Mesenchymal stem cell (in vitro differentiated cells and primary cell): ENCODE results near the gene ADSL.
"Not testable (repeated sequence)": the region's sequence is repeated elsewhere in the genome, so short reads cannot be mapped to it uniquely, and the experiment has no call there.

Experiments used
- DNase-seq: peaks from one replicate; pipeline ENCODE4 v3.0.0-alpha.2; 2013
- H2AFZ ChIP-seq: one replicate; pipeline ENCODE4 v1.6.1; 2013; ENCODE audit warnings: low read depth, mild to moderate bottlenecking, control low read depth, inconsistent platforms, low read length, moderate library complexity
- H2AK5ac ChIP-seq: 2 replicates; pipeline ENCODE4 v1.6.1; 2013; ENCODE audit warnings: low read length, moderate library complexity, mild to moderate bottlenecking, inconsistent platforms; ENCODE audit not compliant: severe bottlenecking
- H2BK120ac ChIP-seq: one replicate; pipeline ENCODE4 v1.6.1; 2013; ENCODE audit warnings: low read depth, mild to moderate bottlenecking, inconsistent platforms, low read length, moderate library complexity
- H2BK12ac ChIP-seq, 2 experiments: one replicate each; pipeline ENCODE4 v1.6.1; 2013; ENCODE audit warnings: inconsistent platforms in 2 of 2, low read length in 2 of 2, mild to moderate bottlenecking in 2 of 2, moderate library complexity in 2 of 2, control low read depth in 1 of 2
- H2BK15ac ChIP-seq: one replicate; pipeline ENCODE4 v1.6.1; 2013; ENCODE audit warnings: mild to moderate bottlenecking, low read depth, inconsistent platforms; ENCODE audit not compliant: poor library complexity, severe bottlenecking
- H2BK5ac ChIP-seq: 2 replicates; pipeline ENCODE4 v1.6.1; 2013; ENCODE audit warnings: low read depth, mild to moderate bottlenecking, low read length, control low read depth, inconsistent platforms; ENCODE audit not compliant: poor library complexity, severe bottlenecking
- H3K14ac ChIP-seq, 2 experiments: one replicate each; pipeline ENCODE4 v1.6.1; 2013; ENCODE audit warnings: inconsistent platforms in 2 of 2, low read length in 2 of 2, control low read depth in 1 of 2, mild to moderate bottlenecking in 1 of 2, moderate library complexity in 1 of 2
- H3K18ac ChIP-seq, 2 experiments: one replicate each; pipeline ENCODE4 v1.6.1; 2013; ENCODE audit warnings: inconsistent platforms in 2 of 2, low read length in 2 of 2, control low read depth in 1 of 2, low read depth in 1 of 2, mild to moderate bottlenecking in 1 of 2
- H3K23ac ChIP-seq, 2 experiments: one replicate each; pipeline ENCODE4 v1.6.1; 2013; ENCODE audit warnings: inconsistent platforms in 2 of 2, low read length in 2 of 2, mild to moderate bottlenecking in 2 of 2, moderate library complexity in 2 of 2, control low read depth in 1 of 2
- H3K27ac ChIP-seq: 2 replicates; pipeline ENCODE4 v1.5.1; 2013; ENCODE audit warnings: mild to moderate bottlenecking, moderate library complexity, low read length, control low read depth, inconsistent platforms; ENCODE audit not compliant: poor library complexity, severe bottlenecking
- H3K27me3 ChIP-seq, 2 experiments: 2 replicates each; pipeline versions ENCODE4 v1.6.1 to v1.7.0; 2013; ENCODE audit warnings: low read length in 2 of 2, mild to moderate bottlenecking in 2 of 2, moderate library complexity in 2 of 2, control low read depth in 1 of 2, inconsistent platforms in 1 of 2; ENCODE audit not compliant: control insufficient read depth in 1 of 2, insufficient read depth in 1 of 2
- H3K36me3 ChIP-seq, 2 experiments: 2 replicates each; pipeline versions ENCODE4 v1.6.1 to v1.7.0; 2013; ENCODE audit warnings: low read length in 2 of 2, control low read depth in 1 of 2, inconsistent platforms in 1 of 2, low read depth in 1 of 2, mild to moderate bottlenecking in 1 of 2; ENCODE audit not compliant: insufficient read depth in 2 of 2, control insufficient read depth in 1 of 2
- H3K4ac ChIP-seq, 2 experiments: one replicate each; pipeline ENCODE4 v1.6.1; 2013; ENCODE audit warnings: inconsistent platforms in 2 of 2, low read length in 2 of 2, mild to moderate bottlenecking in 2 of 2, moderate library complexity in 2 of 2, control low read depth in 1 of 2, low read depth in 1 of 2
- H3K4me1 ChIP-seq: 2 replicates; pipeline ENCODE4 v1.6.1; 2013; ENCODE audit warnings: low read depth, low read length, control low read depth; ENCODE audit not compliant: control insufficient read depth, insufficient read depth
- H3K4me2 ChIP-seq: 2 replicates; pipeline ENCODE4 v1.6.1; 2013; ENCODE audit warnings: low read length, mild to moderate bottlenecking, inconsistent platforms; ENCODE audit not compliant: poor library complexity, severe bottlenecking
- H3K4me3 ChIP-seq, 2 experiments: 2 replicates each; pipeline versions ENCODE4 v1.5.1 to v1.7.0; 2013; ENCODE audit warnings: low read length in 2 of 2, mild to moderate bottlenecking in 2 of 2, control low read depth in 1 of 2, low read depth in 1 of 2; ENCODE audit not compliant: insufficient read depth in 1 of 2
- H3K79me1 ChIP-seq: replicated peaks from 2 replicates; pipeline ENCODE4 v1.6.1; 2013; ENCODE audit warnings: mild to moderate bottlenecking, control low read depth, low read length, inconsistent platforms; ENCODE audit not compliant: poor library complexity, severe bottlenecking
- H3K9ac ChIP-seq: 2 replicates; pipeline ENCODE4 v1.7.0; 2013; ENCODE audit warnings: mild to moderate bottlenecking, low read length, moderate library complexity
- H3K9me3 ChIP-seq: 2 replicates; pipeline ENCODE4 v1.7.0; 2013; ENCODE audit warnings: mild to moderate bottlenecking, low read length; ENCODE audit not compliant: control insufficient read depth
- H4K8ac ChIP-seq: one replicate; pipeline ENCODE4 v1.6.1; 2013; ENCODE audit warnings: inconsistent platforms, mild to moderate bottlenecking, low read length, moderate library complexity
- H4K91ac ChIP-seq: one replicate; pipeline ENCODE4 v1.6.1; 2013; ENCODE audit warnings: mild to moderate bottlenecking, low read length, inconsistent platforms
- WGBS: methylation state at CpG from one replicate; pipeline ENCODE4 v1.1.7; 2013; ENCODE audit warnings: mixed read lengths; 5-methylcytosine and 5-hydroxymethylcytosine counted together

ADSL gene

GRCh38 chr22:40310768-40311120, 35.6 kb upstream of the ADSL start:
- Histone ChIP-seq H3K27me3 (no peaks in the 10 kb centered on the region), H3K4ac (no peak overlapping the region), H3K4me3 (peak overlapping the region in 1 of 2 experiments; percentile 65), H3K14ac (no peak overlapping the region), H2AFZ (no peak overlapping the region), H2BK120ac (no peak overlapping the region), H3K9ac (peak overlapping the region; percentile 81), H3K18ac (no peak overlapping the region), H3K4me2 (no peak overlapping the region), H2AK5ac (no peak overlapping the region), H3K9me3 (no peaks in the 10 kb centered on the region), H3K27ac (peak overlapping the region; percentile 41), H2BK5ac (no peak overlapping the region), H3K23ac (no peak overlapping the region), H3K79me1 (peaks cover 15% of the 10 kb centered on the region), H3K4me1 (peaks cover 1% of the 10 kb centered on the region), H4K91ac (no peak overlapping the region), H4K8ac (no peak overlapping the region), H3K36me3 (peaks cover 34 to 73% of the 10 kb centered on the region in 2 experiments), H2BK15ac (no peak overlapping the region), H2BK12ac (no peak overlapping the region)
- no peak for DNase-seq
- 70% methylated on average over 5 of the region's 5 CpGs for WGBS

GRCh38 chr22:40311646-40312045, 34.7 kb upstream of the ADSL start:
- WGBS: 100% methylated on average over 9 of the region's 12 CpGs
- H2AFZ ChIP-seq, H3K23ac ChIP-seq: not testable (repeated sequence)

DNA sequence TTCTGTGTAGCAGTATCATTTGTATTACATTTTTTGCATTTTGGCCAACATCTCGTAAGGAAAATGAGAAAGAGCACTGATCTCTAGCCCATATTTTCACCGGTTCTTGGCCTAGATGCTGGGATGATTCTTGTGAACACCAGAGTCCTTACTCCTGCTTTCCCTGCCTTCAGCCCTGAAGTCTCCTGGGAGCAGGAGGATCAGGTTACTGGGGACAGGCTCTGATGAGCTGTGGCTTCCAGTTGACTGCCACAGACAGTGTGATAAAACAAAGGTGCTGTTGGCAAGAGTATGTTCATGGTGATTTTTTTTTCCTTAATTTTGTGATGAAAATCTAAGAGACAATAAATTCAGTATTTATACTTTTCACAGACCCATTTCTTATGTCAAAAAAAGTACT, 34.2 kb upstream of the ADSL start:
- H2BK120ac ChIP-seq: no peak overlapping the region
- H2AK5ac ChIP-seq: no peak overlapping the region
- WGBS: 100% methylated on average over 2 of the region's 2 CpGs
- no peaks in the 10 kb centered on the region for H3K27me3 ChIP-seq
- H3K79me1 ChIP-seq: peaks cover 13% of the 10 kb centered on the region
- no peak overlapping the region for H2BK12ac ChIP-seq
- no peak overlapping the region for H4K91ac ChIP-seq
- no peak overlapping the region for H3K27ac ChIP-seq
- no peak overlapping the region for H3K4ac ChIP-seq
- H3K36me3 ChIP-seq: peaks cover 38 to 83% of the 10 kb centered on the region in 2 experiments
- H3K23ac ChIP-seq: no peak overlapping the region
- no peak overlapping the region for H3K18ac ChIP-seq
- H3K14ac ChIP-seq: no peak overlapping the region
- no peak overlapping the region for H2BK5ac ChIP-seq
- H2AFZ ChIP-seq: no peak overlapping the region
- H2BK15ac ChIP-seq: no peak overlapping the region
- H3K4me1 ChIP-seq: peaks cover 1% of the 10 kb centered on the region
- no peaks in the 10 kb centered on the region for H3K9me3 ChIP-seq
- no peak for DNase-seq
- no peak overlapping the region for H4K8ac ChIP-seq
- no peak overlapping the region for H3K9ac ChIP-seq
- H3K4me2 ChIP-seq: no peak overlapping the region
- H3K4me3 ChIP-seq: no peak overlapping the region

More at GRCh38 chr22:40311646-40312045, 34.7 kb upstream of the ADSL start:
- H2AK5ac ChIP-seq, DNase-seq, H3K4me3 ChIP-seq, H3K4me1 ChIP-seq, H4K91ac ChIP-seq, H3K18ac ChIP-seq, H3K4me2 ChIP-seq, H2BK12ac ChIP-seq, H3K4ac ChIP-seq, H4K8ac ChIP-seq, H3K9me3 ChIP-seq, H2BK120ac ChIP-seq, H2BK5ac ChIP-seq, H3K9ac ChIP-seq, H3K27ac ChIP-seq, H3K14ac ChIP-seq, H3K27me3 ChIP-seq, H2BK15ac ChIP-seq: not testable (repeated sequence)
- Histone ChIP-seq H3K36me3 (peaks cover 40 to 80% of the 10 kb centered on the region in 2 experiments), H3K79me1 (peaks cover 13% of the 10 kb centered on the region)

- H3K4me2 ChIP-seq: no peak overlapping the region
- H3K14ac ChIP-seq: no peak overlapping the region
- H2AFZ ChIP-seq: no peak overlapping the region
- H3K4ac ChIP-seq: no peak overlapping the region
- no peak for DNase-seq
- H3K36me3 ChIP-seq: peaks cover 33 to 83% of the 10 kb centered on the region in 2 experiments
- H3K27me3 ChIP-seq: no peaks in the 10 kb centered on the region
- H3K4me3 ChIP-seq: no peak overlapping the region
- peaks cover 3% of the 10 kb centered on the region for H3K4me1 ChIP-seq
- no peak overlapping the region for H2BK15ac ChIP-seq
- H4K91ac ChIP-seq: no peak overlapping the region
- no peak overlapping the region for H2BK5ac ChIP-seq
- no peak overlapping the region for H4K8ac ChIP-seq
- H2AK5ac ChIP-seq: no peak overlapping the region
- no peak overlapping the region for H3K23ac ChIP-seq
- H2BK12ac ChIP-seq: no peak overlapping the region
- H3K18ac ChIP-seq: no peak overlapping the region
- no peak overlapping the region for H2BK120ac ChIP-seq
- no peak overlapping the region for H3K27ac ChIP-seq
- 94% methylated on average over 1 of the region's 2 CpGs for WGBS
- H3K9ac ChIP-seq: no peak overlapping the region
- no peaks in the 10 kb centered on the region for H3K9me3 ChIP-seq
- H3K79me1 ChIP-seq: peaks cover 9% of the 10 kb centered on the region
Observed at GRCh38 chr22:40313007-40313406, 33.3 kb upstream of the ADSL start.
